H1 (cell line): ENCODE results near the gene HMCN2. TPM values are rescaled to one million over a fixed set of nuclear protein-coding genes. Genes with fewer than 3 reads are reported as not detected.

Experiments
- CTCF ChIA-PET: fragments of 300-600 bp; sonication (Branson Sonifier 250); formaldehyde crosslinking; loops from one replicate; lab custom pipeline; 2021; ENCODE audit not compliant: partially characterized antibody; lab: Charles Lee
- POLR2A ChIA-PET: fragments of 300-600 bp; sonication (Branson Sonifier 250); formaldehyde crosslinking; loops from one replicate; lab custom pipeline; 2021; ENCODE audit warnings: inconsistent platforms; ENCODE audit not compliant: partially characterized antibody; lab: Charles Lee
- DNase-seq, 2 experiments: peaks; one replicate each; pipeline versions ENCODE4 v3.0.0 to v3.0.0-alpha.2; 2010 to 2022; ENCODE audit warnings: low spot score in 2 of 2, low read depth in 1 of 2, mixed read lengths in 1 of 2
- FAIRE-seq: peaks from 2 replicates; lab custom pipeline; 2011; peaks lifted over from hg19 to GRCh38; lab: Jason Lieb, UNC
- H2AFZ ChIP-seq: 2 replicates; pipeline ENCODE4 v1.8.1; 2012; ENCODE audit warnings: low read length, inconsistent platforms
- H2AK5ac ChIP-seq: 2 replicates; pipeline ENCODE4 v1.6.1; 2013; ENCODE audit warnings: low read depth, low read length
- H2BK120ac ChIP-seq: replicated peaks from 2 replicates; pipeline ENCODE3; 2013; ENCODE audit warnings: low read depth, low read length, inconsistent platforms
- H2BK12ac ChIP-seq: 2 replicates; pipeline ENCODE4 v1.6.1; 2013; ENCODE audit warnings: low read depth, low read length
- H2BK15ac ChIP-seq: 2 replicates; pipeline ENCODE4 v1.6.1; 2013; ENCODE audit warnings: low read length
- H2BK20ac ChIP-seq: 2 replicates; pipeline ENCODE4 v1.6.1; 2013; ENCODE audit warnings: low read length
- H2BK5ac ChIP-seq: 2 replicates; pipeline ENCODE4 v1.6.1; 2013; ENCODE audit warnings: low read depth, low read length
- H3K14ac ChIP-seq: 2 replicates; pipeline ENCODE4 v1.6.1; 2013; ENCODE audit warnings: inconsistent platforms; ENCODE audit not compliant: insufficient read length
- H3K18ac ChIP-seq: 2 replicates; pipeline ENCODE4 v1.6.1; 2013; ENCODE audit warnings: low read length; ENCODE audit errors: extremely low read depth
- H3K23ac ChIP-seq: 2 replicates; pipeline ENCODE4 v1.6.1; 2013; ENCODE audit warnings: inconsistent platforms; ENCODE audit not compliant: insufficient read length
- H3K23me2 ChIP-seq: 2 replicates; pipeline ENCODE4 v1.6.1; 2013; ENCODE audit warnings: low read depth, low read length
- H3K27ac ChIP-seq: 2 replicates; pipeline ENCODE4 v1.6.1; 2011; ENCODE audit warnings: low read depth, low read length, inconsistent platforms
- H3K27me3 ChIP-seq, 4 experiments: replicated peaks in 1 of 4; 1 replicate in 1 of 4; 2 replicates in 3 of 4; pipeline versions ENCODE4 v1.6.1 to v1.8.1; 2011 to 2013; ENCODE audit warnings: low read length in 3 of 4, mild to moderate bottlenecking in 3 of 4, inconsistent platforms in 2 of 4, mixed read lengths in 2 of 4, moderate library complexity in 1 of 4; ENCODE audit not compliant: control insufficient read depth in 3 of 4, insufficient read depth in 3 of 4; ENCODE audit errors: extremely low read depth in 1 of 4
- H3K36me3 ChIP-seq, 4 experiments: 2 replicates each; pipeline versions ENCODE4 v1.6.1 to v1.8.1; 2011 to 2013; ENCODE audit warnings: mild to moderate bottlenecking in 4 of 4, low read length in 3 of 4, moderate library complexity in 2 of 4, control low read depth in 1 of 4, inconsistent platforms in 1 of 4; ENCODE audit not compliant: insufficient read depth in 4 of 4, control insufficient read depth in 2 of 4
- H3K4ac ChIP-seq: replicated peaks from 2 replicates; pipeline ENCODE3; 2013; ENCODE audit warnings: low read length, low read depth, mixed read lengths, inconsistent platforms; ENCODE audit not compliant: insufficient read length
- H3K4me1 ChIP-seq, 4 experiments: replicated peaks in 1 of 4; 1 replicate in 1 of 4; 2 replicates in 3 of 4; pipeline versions ENCODE4 v1.6.1 to v1.8.1; 2011 to 2013; ENCODE audit warnings: low read length in 3 of 4, inconsistent platforms in 2 of 4, mixed read lengths in 1 of 4; ENCODE audit not compliant: insufficient read depth in 4 of 4, control insufficient read depth in 3 of 4
- H3K4me2 ChIP-seq, 2 experiments: 2 replicates each; pipeline versions ENCODE4 v1.6.1 to v1.8.1; 2011 to 2013; ENCODE audit warnings: low read depth in 2 of 2, low read length in 2 of 2, control low read depth in 1 of 2, inconsistent platforms in 1 of 2, mild to moderate bottlenecking in 1 of 2; ENCODE audit not compliant: insufficient read depth in 1 of 2
- H3K4me3 ChIP-seq, 4 experiments: fragments of 200-600, 300-600 bp in 1 of 4; sonication (generic), shearing (Covaris generic), sonication (Bioruptor Twin) in 1 of 4; 2 replicates each; pipeline versions ENCODE4 v1.5.1 to v1.8.1; 2011 to 2016; ENCODE audit warnings: low read length in 4 of 4, low read depth in 3 of 4, control low read depth in 2 of 4, inconsistent platforms in 2 of 4, mild to moderate bottlenecking in 2 of 4, mixed read lengths in 1 of 4, moderate library complexity in 1 of 4; ENCODE audit not compliant: insufficient read depth in 2 of 4; ENCODE audit errors: extremely low read depth in 1 of 4
- H3K56ac ChIP-seq: replicated peaks from 2 replicates; pipeline ENCODE3; 2013; ENCODE audit warnings: low read depth, mild to moderate bottlenecking, mixed read lengths, low read length, inconsistent platforms; ENCODE audit not compliant: insufficient read length
- H3K79me1 ChIP-seq: 2 replicates; pipeline ENCODE4 v1.6.1; 2013; ENCODE audit warnings: low read depth, low read length, control low read depth
- H3K79me2 ChIP-seq, 2 experiments: 2 replicates each; pipeline versions ENCODE4 v1.6.1 to v1.8.1; 2012 to 2013; ENCODE audit warnings: low read length in 2 of 2, mild to moderate bottlenecking in 2 of 2, inconsistent platforms in 1 of 2; ENCODE audit not compliant: insufficient read depth in 2 of 2, control insufficient read depth in 1 of 2
- H3K9ac ChIP-seq, 4 experiments: replicated peaks in 1 of 4; 1 replicate in 1 of 4; 2 replicates in 3 of 4; pipeline versions ENCODE4 v1.6.1 to v1.8.1; 2011 to 2013; ENCODE audit warnings: low read depth in 3 of 4, low read length in 3 of 4, control low read depth in 2 of 4, mild to moderate bottlenecking in 2 of 4, moderate library complexity in 2 of 4, inconsistent platforms in 1 of 4; ENCODE audit errors: extremely low read depth in 1 of 4
- H3K9me3 ChIP-seq, 2 experiments: 2 replicates each; pipeline versions ENCODE4 v1.6.1 to v1.8.1; 2012 to 2013; ENCODE audit warnings: mild to moderate bottlenecking in 2 of 2, moderate library complexity in 2 of 2, control low read depth in 1 of 2, inconsistent platforms in 1 of 2, low read depth in 1 of 2, low read length in 1 of 2, mixed read lengths in 1 of 2; ENCODE audit not compliant: insufficient read depth in 2 of 2
- H4K20me1 ChIP-seq, 2 experiments: replicated peaks in 1 of 2; 2 replicates each; pipeline versions ENCODE3 to v1.8.1; 2011 to 2013; ENCODE audit warnings: inconsistent platforms in 2 of 2, low read length in 2 of 2, mild to moderate bottlenecking in 1 of 2; ENCODE audit not compliant: insufficient read depth in 2 of 2, control insufficient read depth in 1 of 2
- H4K5ac ChIP-seq: 2 replicates; pipeline ENCODE4 v1.6.1; 2013; ENCODE audit warnings: low read length, low read depth, mixed read lengths, inconsistent platforms; ENCODE audit not compliant: insufficient read length
- H4K8ac ChIP-seq: 2 replicates; pipeline ENCODE4 v1.8.0; 2013; ENCODE audit warnings: mild to moderate bottlenecking, moderate library complexity, low read length, inconsistent platforms; ENCODE audit not compliant: insufficient read depth; ENCODE audit errors: extremely low read depth
- H4K91ac ChIP-seq: replicated peaks from 2 replicates; pipeline ENCODE3; 2013; ENCODE audit warnings: low read length, mixed read lengths, inconsistent platforms; ENCODE audit not compliant: insufficient read length
- POU5F1 ChIP-seq: IDR thresholded peaks from 2 replicates; pipeline ENCODE4 v1.6.1; 2011; ENCODE audit warnings: low read depth, mild to moderate bottlenecking, low read length, moderate library complexity
- SP4 ChIP-seq: IDR thresholded peaks from 2 replicates; pipeline ENCODE4 v1.6.1; 2012; ENCODE audit warnings: low read length, inconsistent platforms
- WGBS, 2 experiments: shearing (Covaris generic) in 1 of 2; methylation state at CpG; one replicate each; pipeline versions ENCODE4 v1.1.6 to v1.1.7; 2013 to 2015; ENCODE audit warnings: low lambda C conversion rate in 2 of 2, mixed read lengths in 2 of 2, inconsistent platforms in 1 of 2, low coverage in 1 of 2, missing lambda C conversion rate in 1 of 2; ENCODE audit not compliant: insufficient replicate concordance in 2 of 2, insufficient coverage in 1 of 2, insufficient read length in 1 of 2; ENCODE audit errors: extremely low coverage in 1 of 2, missing lambda C conversion rate in 1 of 2; 5-methylcytosine and 5-hydroxymethylcytosine counted together
- polyA plus RNA-seq, 7 experiments: library from polyadenylated mRNA; depleted of rRNA in 3 of 7; stranded (reverse) in 5 of 7; unstranded in 2 of 7; fragments of >200 nt in 5 of 7; fragments of 200-250 nt in 2 of 7; gene quantifications; 1 replicate in 5 of 7; 2 replicates in 1 of 7; 4 replicates in 1 of 7; pipeline versions ENCODE4 v1.2.1 to v1.2.3, GENCODE V29; 2011 to 2013; ENCODE audit warnings: missing spikeins in 2 of 7, mixed read lengths in 2 of 7
- total RNA-seq: library from RNA; stranded (reverse); fragmentation: NEBNext Ultra II Directional; extraction: Animal tissue kit (Norgen Biotek cat#: 25700); gene quantifications from 2 replicates; pipeline ENCODE4 v1.2.1, GENCODE V29; 2021

Gene HMCN2
- total and polyA plus RNA-seq, 2 of the 8 experiments (the other 6 are each of a cell fraction or from before 2014, with no cell fraction given), result 5.0 to 9.1 TPM

DNA sequence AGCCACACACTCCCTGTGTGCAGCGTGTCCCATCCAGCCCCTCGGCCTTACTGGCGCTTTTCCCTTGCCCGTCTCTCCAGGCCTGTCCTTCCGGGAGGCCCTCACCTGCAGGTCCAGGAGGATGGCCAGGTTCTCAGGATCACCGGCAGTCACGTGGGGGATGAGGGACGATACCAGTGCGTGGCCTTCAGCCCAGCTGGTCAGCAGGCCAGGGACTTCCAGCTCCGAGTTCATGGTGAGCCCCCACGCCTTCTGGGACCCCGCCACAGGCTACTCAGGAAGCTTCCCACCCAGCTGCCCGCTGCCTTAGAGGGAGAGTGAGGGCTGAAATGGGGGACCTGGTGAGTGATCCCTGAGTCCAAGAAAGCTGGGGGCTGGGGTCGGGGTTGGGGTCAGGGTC lies 85.8 kb downstream of the HMCN2 start:
- Histone ChIP-seq H3K18ac (no peak overlapping the region), H4K5ac (no peak overlapping the region), H3K4me1 (0 out of 7 replicates have a peak, but pooled peaks cover 0 to under 1% (median 0%) of the 10 kb centered on the region in 4 experiments), H3K56ac (no peak overlapping the region), H3K79me1 (no peaks in the 10 kb centered on the region), H3K4ac (no peak overlapping the region), H3K14ac (no peak overlapping the region), H3K27me3 (no peaks in the 10 kb centered on the region), H4K91ac (no peak overlapping the region), H3K36me3 (no peaks in the 10 kb centered on the region), H2BK20ac (no peak overlapping the region; the same call in 1 of the 2 replicates), H3K4me3 (no peak overlapping the region), H3K4me2 (no peak overlapping the region), H3K27ac (no peak overlapping the region), H4K8ac (peak overlapping the region; percentile 69), H2BK12ac (no peak overlapping the region), H3K9ac (no peak overlapping the region), H2AK5ac (no peak overlapping the region; the same call in 1 of the 2 replicates), H2BK5ac (peak overlapping the region; percentile 35; the same call in 1 of the 2 replicates), H4K20me1 (no peaks in the 10 kb centered on the region), H3K23ac (no peak overlapping the region), H3K9me3 (no peaks in the 10 kb centered on the region), H3K79me2 (no peaks in the 10 kb centered on the region), H2AFZ (no peak overlapping the region), H2BK15ac (no peak overlapping the region), H2BK120ac (no peak overlapping the region), H3K23me2 (no peaks in the 10 kb centered on the region)
- FAIRE-seq (no peak), DNase-seq (no peak)
- ChIA-PET CTCF (interaction anchor here (0.8 kb wide), 1 partner anchor 25 kb away, joined by 3 read pairs; no protein-coding TSS in a partner anchor), POLR2A (no interaction called here)
- 93% methylated on average over 11 of the region's 14 CpGs; no CpG with 5 or more reads in 1 of the 2 experiments for WGBS, 2 experiments
- TF ChIP-seq POU5F1, result no peak
- TF ChIP-seq SP4, result no peak
